Nephron (organoid): ENCODE measurements around the gene KDR.

Experiments
- H3K27ac Mint-ChIP-seq, 3 experiments: 2 replicates each; pipeline ENCODE4 v1.8.0; 2020; ENCODE audit warnings: mixed read lengths in 3 of 3, mild to moderate bottlenecking in 2 of 3, moderate library complexity in 1 of 3
- H3K27me3 Mint-ChIP-seq: 2 replicates; pipeline ENCODE4 v1.8.0; 2021; ENCODE audit warnings: low read depth, mild to moderate bottlenecking, moderate library complexity, mixed read lengths
- H3K36me3 Mint-ChIP-seq: 2 replicates; pipeline ENCODE4 v1.8.0; 2020; ENCODE audit warnings: low read depth, mixed read lengths
- H3K4me1 Mint-ChIP-seq: 2 replicates; pipeline ENCODE4 v1.8.0; 2020; ENCODE audit warnings: mixed read lengths
- H3K4me3 Mint-ChIP-seq, 3 experiments: 2 replicates each; pipeline ENCODE4 v1.8.0; 2020; ENCODE audit warnings: mild to moderate bottlenecking in 3 of 3, mixed read lengths in 3 of 3, moderate library complexity in 2 of 3
- H3K9me3 Mint-ChIP-seq: 2 replicates; pipeline ENCODE4 v1.8.0; 2020; ENCODE audit warnings: mixed read lengths
- TF ChIP-seq, protein P1 (sequence below), 3 experiments: fragments of 200-600 bp; sonication (generic); IDR thresholded peaks; one replicate each; pipeline ENCODE4 v1.5.0; 2021; ENCODE audit warnings: antibody characterized with exemption in 3 of 3; ENCODE audit not compliant: unreplicated experiment in 3 of 3

The KDR gene

DNA sequence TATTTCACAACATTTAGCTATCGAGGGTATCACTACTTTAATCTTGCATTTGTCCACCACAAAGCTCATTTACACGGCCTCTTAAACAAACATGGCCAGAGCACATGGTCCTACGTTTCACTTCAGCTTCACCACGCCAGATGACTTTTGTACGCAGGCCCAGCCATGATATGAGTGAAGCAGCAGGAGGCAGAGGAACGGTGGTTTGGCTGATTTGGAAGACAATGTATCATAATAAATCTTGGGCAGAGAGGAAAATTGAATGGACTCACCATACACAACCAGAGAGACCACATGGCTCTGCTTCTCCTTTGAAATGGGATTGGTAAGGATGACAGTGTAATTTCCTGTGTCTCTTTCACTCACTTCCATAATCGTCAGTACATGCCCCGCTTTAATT lies 15.3 kb downstream of the KDR start:
- H3K9me3 Mint-ChIP-seq, result no peaks in the 10 kb centered on the region
- H3K4me3 Mint-ChIP-seq, result no peak overlapping the region
- H3K36me3 Mint-ChIP-seq, result no peaks in the 10 kb centered on the region
- no peaks in the 10 kb centered on the region for H3K27me3 Mint-ChIP-seq
- H3K27ac Mint-ChIP-seq, result no peak overlapping the region
- TF ChIP-seq, protein P1, sequence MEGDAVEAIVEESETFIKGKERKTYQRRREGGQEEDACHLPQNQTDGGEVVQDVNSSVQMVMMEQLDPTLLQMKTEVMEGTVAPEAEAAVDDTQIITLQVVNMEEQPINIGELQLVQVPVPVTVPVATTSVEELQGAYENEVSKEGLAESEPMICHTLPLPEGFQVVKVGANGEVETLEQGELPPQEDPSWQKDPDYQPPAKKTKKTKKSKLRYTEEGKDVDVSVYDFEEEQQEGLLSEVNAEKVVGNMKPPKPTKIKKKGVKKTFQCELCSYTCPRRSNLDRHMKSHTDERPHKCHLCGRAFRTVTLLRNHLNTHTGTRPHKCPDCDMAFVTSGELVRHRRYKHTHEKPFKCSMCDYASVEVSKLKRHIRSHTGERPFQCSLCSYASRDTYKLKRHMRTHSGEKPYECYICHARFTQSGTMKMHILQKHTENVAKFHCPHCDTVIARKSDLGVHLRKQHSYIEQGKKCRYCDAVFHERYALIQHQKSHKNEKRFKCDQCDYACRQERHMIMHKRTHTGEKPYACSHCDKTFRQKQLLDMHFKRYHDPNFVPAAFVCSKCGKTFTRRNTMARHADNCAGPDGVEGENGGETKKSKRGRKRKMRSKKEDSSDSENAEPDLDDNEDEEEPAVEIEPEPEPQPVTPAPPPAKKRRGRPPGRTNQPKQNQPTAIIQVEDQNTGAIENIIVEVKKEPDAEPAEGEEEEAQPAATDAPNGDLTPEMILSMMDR (IDR thresholded peaks at IDR 0.05; ENCODE audit: unreplicated experiment in 3 of 3), result no peak
- H3K4me1 Mint-ChIP-seq, result no peaks in the 10 kb centered on the region

DNA sequence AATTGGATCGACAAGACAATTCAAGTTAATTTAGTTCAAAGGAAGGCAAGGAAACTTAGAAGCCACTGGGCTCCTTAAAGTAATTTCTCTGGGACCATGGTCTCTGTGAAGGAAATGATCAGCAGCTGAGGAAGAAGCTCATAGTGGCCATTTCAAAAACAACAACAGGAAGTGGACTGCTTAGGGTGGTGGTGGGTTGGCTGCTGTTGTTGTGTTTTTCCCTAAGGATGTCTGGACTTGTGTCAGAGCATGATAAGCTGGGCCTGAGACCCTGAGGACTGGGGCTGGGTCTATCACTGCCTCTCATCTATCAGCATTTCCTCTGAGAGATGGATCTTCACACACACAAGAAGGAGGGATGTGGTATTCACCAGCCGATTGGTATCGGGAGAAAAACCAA lies 18.3 kb downstream of the KDR start:
- Mint-ChIP-seq H3K9me3 (no peaks in the 10 kb centered on the region), H3K4me1 (no peaks in the 10 kb centered on the region), H3K27me3 (no peaks in the 10 kb centered on the region), H3K4me3 (no peak overlapping the region), H3K27ac (no peak overlapping the region), H3K36me3 (no peaks in the 10 kb centered on the region)
- TF ChIP-seq, protein P1 (IDR thresholded peaks at IDR 0.05; ENCODE audit: unreplicated experiment in 3 of 3), result no peak

DNA sequence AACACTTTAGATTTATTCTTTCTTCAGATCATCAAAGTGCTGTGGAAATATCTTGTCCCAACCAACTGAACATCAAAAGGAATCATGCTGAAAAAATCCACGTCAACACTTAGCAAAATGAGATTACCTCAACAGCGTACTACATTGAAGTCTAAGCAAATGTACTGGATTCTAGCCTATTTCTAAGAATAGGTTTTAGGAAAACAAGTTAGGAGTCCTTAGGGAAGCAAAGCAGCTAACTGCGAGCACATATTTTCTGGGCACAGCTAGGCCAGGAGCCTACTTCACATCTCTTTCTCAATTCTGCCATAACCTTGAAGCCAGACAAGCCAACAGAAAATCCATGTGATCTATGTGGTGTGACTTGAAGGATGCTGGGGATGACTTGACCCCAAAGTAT lies 22.2 kb downstream of the KDR start:
- no peaks in the 10 kb centered on the region for H3K9me3 Mint-ChIP-seq
- no peaks in the 10 kb centered on the region for H3K4me1 Mint-ChIP-seq
- TF ChIP-seq, protein P1 (IDR thresholded peaks at IDR 0.05; ENCODE audit: unreplicated experiment in 3 of 3), result no peak

DNA sequence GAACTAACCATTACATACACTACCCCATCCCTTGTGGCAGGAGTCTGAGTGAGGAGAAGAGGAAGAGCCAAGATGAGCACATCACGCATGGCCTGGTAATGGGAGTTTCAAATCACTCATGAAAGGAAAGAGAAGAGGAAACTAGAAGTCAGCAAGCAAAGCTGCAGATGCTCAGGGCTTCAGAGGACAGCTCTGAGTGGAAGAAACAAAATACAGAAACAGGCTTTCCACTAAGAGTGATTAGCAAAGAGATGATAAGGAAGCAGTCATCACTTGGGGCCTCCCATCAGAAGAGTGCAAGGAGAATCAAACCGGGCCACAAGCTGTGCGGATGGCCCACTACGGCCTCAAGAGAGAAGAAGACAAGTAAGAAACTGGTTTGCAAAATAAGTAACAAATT lies 25.6 kb downstream of the KDR start:
- no peaks in the 10 kb centered on the region for H3K9me3 Mint-ChIP-seq
- no peak overlapping the region for H3K27ac Mint-ChIP-seq
- H3K27me3 Mint-ChIP-seq, result no peaks in the 10 kb centered on the region
- H3K36me3 Mint-ChIP-seq, result no peaks in the 10 kb centered on the region
- no peaks in the 10 kb centered on the region for H3K4me1 Mint-ChIP-seq
- H3K4me3 Mint-ChIP-seq, result no peak overlapping the region
- TF ChIP-seq, protein P1 (IDR thresholded peaks at IDR 0.05; ENCODE audit: unreplicated experiment in 3 of 3), result no peak

More for the DNA sequence above, 22.2 kb downstream of the KDR start:
- Mint-ChIP-seq H3K4me3 (no peak overlapping the region), H3K27ac (no peak overlapping the region), H3K36me3 (no peaks in the 10 kb centered on the region), H3K27me3 (no peaks in the 10 kb centered on the region)

DNA sequence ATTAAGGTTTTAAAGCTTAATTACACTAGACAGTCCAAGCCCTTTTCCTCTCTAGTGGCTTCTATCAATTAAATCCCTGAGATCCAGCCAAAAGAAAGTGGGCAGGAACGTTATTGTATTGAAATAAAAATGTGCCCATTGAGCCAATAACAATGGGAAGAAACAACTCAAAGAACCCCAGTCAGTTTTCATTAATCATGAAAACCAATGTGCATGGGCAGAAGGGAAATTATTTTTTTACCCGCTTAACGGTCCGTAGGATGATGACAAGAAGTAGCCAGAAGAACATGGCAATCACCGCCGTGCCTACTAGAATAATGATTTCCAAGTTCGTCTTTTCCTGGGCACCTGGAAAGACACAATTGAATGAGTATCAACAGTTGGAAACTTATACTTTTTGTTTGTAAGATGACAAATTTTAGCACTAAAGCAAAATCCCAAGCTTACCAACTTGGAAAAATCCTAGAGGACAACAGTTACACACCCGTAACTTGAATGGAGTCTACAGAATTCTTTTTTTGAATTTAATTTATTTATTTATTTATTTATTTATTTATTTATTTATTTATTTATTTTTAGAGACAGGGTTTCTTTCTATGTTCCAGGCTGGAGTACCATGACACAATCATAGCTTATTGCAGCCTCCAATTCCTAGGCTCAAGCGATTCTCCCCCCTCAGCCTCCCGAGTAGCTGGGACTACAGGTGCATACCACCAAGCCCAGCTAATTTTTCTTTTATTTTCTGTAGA lies 26.8 kb downstream of the KDR start:
- no peaks in the 10 kb centered on the region for H3K9me3 Mint-ChIP-seq
- H3K4me1 Mint-ChIP-seq, result no peaks in the 10 kb centered on the region
- no peaks in the 10 kb centered on the region for H3K36me3 Mint-ChIP-seq
- H3K27me3 Mint-ChIP-seq, result no peaks in the 10 kb centered on the region
- H3K27ac Mint-ChIP-seq, result no peak overlapping the region
- TF ChIP-seq, protein P1 (IDR thresholded peaks at IDR 0.05; ENCODE audit: unreplicated experiment in 3 of 3), result no peak
- H3K4me3 Mint-ChIP-seq, result no peak overlapping the region

DNA sequence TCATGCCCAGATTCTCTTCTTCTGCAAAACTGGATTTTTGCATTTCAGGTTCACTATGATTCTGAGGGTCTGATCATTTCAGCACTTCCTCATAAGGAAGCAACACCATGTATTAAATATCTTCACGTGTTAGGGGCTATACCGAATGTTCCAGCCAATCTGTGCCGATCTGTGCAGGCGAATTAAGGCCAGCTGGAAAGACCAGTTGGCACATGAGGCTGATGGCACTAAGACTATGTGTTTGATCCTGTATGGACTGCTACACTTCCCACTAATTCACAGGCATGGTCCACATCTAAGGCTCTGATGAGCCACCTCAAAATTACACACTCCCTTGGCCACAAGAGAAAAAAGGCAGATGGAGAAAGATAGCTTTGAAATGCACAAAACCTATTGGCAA lies 28.8 kb downstream of the KDR start:
- no peaks in the 10 kb centered on the region for H3K9me3 Mint-ChIP-seq
- no peak overlapping the region for H3K27ac Mint-ChIP-seq
- no peaks in the 10 kb centered on the region for H3K4me1 Mint-ChIP-seq
- H3K27me3 Mint-ChIP-seq, result no peaks in the 10 kb centered on the region
- no peak overlapping the region for H3K4me3 Mint-ChIP-seq
- H3K36me3 Mint-ChIP-seq, result no peaks in the 10 kb centered on the region
- TF ChIP-seq, protein P1 (IDR thresholded peaks at IDR 0.05; ENCODE audit: unreplicated experiment in 3 of 3), result no peak
